Activated effector memory CD4-positive, alpha-beta T cell treated with anti-CD3 and anti-CD28 coated beads, Interleukin-2, amount 50 U/mL, for 16 hours (primary cell): Measurements from ENCODE around the gene ZNF692.

Experiments
- DNase-seq: peaks from one replicate; pipeline ENCODE4 v3.0.0-alpha.2; 2020

ZNF692 gene

DNA sequence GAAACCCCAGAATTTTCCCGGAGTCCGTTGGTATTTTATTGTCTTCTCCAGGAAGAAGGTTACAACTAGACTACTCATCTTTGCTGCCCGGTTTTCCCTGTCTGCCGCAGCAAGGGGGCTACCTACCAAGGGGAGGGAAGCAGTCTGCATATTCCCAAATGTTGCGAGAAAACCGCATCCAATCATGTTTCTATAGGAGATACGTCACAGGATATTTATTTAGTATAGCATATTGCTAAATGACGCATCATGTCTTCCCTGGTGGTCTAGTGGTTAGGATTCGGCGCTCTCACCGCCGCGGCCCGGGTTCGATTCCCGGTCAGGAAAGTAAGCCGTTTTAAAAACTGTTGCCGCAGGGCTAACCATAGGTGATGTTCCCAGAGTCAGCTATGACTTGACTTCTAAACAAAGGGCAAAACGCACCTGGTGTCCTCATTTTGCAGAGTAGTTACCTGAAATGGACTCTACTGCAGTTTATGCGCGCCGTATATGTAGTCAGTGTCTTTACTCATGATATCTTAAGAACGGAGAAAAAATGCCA, 15.2 kb upstream of the ZNF692 start:
- peak; percentile 94 for DNase-seq

DNA sequence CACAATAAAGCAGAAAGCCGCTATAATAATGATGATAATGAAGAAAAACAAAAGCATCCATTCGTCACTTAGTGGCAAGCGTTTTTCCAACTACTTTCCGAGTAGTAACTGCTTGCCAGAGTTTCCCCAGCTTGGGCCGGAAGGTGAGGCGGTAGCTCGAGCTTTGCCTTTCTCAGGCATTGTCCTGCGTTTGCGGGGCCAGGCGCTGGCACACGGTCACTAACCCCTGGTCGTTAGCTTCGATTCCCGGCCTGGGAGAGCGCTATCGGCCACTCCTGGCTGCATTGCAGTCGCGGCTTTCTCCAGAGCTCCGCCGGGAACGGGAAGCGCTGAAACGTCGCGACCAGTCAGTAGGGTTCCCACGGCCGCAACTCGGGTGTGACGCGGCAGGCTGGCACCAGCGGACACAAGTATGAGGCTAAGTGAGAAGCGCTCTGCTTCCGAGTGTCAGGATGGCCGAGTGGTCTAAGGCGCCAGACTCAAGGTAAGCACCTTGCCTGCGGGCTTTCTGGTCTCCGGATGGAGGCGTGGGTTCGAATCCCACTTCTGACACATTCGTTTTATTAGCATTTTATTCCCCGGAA, 14.6 kb upstream of the ZNF692 start:
- DNase-seq = peak; percentile 96

DNA sequence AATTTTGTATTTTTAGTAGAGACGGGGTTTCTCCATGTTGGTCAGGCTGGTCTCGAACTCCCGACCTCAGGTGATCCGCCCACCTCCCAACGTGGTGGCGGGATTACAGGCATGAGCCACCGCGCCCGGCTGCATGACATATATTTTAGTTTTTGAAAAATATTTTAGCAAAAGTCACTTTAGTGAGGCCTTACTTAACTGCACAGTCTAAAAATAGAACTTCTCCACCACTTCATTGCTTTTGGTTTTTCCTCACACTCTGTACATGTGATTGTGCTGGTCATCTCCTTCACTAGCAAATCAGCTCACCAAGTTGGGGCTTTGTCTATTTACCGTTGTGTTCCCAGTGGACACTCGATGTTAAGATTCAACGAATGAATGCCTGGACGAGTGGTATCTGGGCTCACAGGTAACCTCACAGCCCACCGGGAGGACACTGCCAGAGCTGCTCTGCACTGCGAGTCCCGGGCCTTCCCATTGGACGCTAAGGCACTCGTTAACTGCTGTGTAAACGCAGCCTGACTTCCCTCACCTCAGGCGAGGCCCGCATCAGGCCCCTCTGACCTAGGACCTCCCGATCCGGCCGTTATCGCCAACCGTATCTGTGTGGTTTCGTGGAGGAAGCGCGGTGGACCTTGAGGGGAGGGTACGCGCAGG, 14.0 kb upstream of the ZNF692 start:
- DNase-seq = peak; percentile 80

DNA sequence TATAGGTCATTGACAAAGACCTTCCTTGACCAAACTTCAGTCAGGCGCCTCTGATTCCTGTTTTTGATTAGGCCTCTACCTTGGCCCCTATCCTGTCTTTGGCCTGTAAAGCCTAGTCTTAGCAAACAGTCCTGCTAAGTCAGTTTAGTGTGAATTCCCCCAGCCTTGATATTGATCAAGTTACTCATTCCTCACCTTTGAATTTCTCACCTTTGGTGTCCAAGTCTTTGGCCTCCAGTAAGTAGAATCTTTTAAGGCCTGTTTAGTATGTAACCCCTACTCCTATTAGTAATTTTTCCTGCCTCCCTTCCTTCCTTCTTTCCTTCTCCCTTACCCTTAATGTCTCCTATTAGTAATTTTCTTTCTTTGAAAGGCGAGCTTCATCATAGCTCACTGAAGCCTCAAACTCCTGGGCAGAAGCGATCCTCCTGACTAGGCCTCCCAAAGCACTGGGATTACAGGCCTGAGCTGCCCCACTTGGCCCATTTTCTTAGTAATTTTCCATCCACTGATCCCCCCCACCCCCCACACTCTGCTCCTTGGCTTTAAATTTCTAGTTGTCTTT, 13.0 kb upstream of the ZNF692 start:
- no peak for DNase-seq

DNA sequence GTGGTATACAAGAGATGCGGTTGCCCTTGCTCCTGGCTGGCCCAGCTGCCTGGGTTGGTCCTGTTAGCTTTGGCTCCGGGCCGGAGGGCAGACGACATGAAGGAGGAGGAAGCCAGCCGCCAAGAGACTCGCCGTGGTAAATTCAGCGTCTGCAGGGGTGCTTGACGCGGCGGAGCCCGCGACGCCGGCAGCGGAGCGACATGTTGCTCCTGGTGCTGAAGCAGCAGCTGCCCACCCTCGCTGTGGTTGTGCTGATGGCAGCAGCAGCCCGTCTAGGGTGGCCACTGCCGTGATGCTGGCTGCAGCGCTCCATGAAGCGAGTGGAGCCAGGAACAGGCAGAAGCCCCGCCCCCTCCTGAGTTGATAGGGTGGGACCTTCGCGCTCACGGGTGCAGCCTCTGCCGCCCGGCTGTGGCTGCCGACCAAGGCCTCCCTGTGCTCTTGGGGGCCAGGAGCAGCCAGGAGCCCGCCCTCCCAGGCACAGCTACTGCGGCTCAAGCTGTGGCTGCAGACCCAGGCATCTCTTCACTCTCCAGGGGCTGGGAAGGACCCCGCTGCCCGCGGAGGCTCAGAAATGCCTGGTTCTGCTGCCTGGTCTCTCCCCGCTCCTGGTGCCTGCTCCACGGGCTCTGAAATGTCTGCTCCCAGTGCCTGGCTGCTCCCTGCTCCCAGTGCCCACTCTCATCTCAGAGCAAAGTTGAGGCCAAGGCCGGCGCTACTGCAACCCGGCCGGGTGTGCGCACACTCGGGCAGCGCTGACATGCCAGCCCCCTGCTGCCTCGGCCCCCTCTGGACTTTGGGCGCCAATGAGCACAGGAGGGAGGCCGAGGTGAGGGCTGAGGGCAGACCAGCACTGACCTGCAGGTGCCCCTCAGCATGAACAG, 4.4 kb upstream of the ZNF692 start:
- DNase-seq = peak; percentile 92

DNA sequence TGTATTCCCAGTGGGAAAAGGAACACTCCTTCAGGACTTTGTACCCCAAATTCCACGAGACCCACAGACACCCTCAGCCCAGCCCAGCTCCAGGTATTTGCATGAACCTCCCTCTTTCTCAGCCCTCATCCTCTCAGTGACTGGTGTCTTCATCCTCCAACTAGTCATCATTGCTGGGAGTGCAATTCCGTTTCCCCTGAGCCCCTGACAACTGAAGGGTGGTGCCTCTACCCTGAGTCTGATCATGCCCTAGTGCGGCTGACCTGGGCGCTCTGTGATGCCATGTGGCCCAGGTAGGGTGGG, 3.8 kb upstream of the ZNF692 start:
- DNase-seq = no peak

DNA sequence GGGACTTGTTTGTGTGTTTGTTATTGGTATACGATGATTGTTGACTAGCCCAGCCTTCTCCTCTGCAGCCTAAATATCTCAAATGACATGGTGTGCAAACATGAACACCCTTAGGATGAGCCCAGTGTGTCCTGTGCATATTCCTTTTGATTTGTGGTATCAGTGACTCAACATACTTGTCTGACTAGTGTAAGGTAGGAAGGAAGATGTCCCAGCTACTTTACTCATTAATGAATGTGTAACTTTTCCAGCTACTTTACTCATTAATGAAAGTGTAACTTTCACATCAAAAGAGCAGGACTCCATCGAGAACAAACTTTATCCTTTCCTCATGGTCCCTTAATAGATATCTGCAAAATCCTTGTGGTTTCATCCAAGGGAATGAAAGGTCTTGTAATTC, 2.7 kb upstream of the ZNF692 start:
- no peak for DNase-seq

DNA sequence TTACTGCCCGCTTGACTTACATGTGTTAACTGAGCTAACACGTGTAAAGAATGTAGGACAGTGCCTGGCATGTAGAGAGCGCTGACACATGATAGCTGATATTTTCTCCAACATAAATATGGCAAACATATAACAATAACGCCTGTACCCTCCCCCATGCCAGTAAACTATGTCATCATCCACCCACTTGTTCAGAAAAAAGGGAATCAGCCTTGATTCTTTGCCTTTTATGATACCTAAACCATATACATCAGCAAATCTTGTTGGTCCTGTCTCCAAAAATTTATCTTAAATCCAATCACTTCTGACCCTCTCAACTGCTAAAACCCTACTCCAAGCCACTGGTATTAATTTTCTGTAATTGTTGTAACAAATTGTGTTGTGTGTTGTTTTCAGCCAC, 1.1 kb upstream of the ZNF692 start:
- DNase-seq = no peak

DNA sequence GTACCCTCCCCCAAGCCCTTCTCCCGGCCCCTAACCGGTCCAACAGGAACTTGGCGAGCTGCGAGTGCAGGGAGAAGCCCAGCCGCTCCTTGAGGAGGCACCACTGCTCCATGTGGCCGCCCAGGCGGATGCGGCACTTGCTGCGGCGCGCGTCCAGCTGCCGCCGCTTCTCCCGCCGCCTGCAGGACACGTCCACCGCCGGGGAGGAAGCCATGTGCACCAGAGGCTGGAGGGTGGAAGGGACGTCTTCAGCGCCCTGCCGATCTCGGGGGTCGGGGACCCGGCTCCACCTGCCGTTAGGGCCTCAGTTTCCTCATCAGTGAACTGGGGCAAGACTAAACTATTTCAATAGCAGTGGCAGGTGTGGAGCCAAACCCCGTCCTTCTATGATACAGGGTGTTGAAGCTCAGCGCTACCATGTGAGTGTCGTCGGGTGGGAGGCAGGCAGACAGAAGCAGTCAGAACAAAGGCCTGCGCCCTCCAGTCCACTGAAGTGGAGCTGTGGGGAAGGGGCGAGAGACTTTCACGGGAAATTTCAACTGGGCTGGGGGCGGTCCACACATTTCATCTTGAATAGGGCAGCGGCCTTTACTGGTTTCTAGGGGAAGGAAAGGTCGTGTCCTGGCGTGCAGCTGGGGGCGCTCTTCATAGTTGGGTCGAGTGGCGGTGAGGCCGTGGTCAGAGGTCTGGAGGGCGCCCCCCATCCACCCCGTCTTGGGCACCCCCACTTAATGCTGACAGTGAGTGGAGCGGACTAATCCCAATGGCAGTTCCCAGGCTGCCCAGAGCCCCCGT, 592 bp downstream of the ZNF692 start:
- DNase-seq = peak; percentile 75

DNA sequence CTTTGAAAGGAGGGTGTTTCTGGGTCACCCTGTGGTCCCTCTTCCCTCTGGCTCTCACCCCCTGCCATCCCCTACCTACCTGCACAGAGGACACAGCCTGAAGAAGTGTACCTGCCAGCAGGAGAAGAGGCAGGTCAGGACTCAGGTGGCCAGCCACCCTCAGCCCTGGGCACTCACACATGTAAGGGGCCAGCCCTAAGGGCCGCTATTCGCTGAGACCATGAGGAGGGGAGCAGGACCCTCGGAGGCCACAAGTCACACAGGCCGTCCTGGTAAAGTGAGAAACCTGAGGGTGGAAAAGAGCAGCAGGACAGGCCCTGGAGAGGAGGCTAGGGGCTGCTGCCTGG, 1.2 kb downstream of the ZNF692 start:
- no peak for DNase-seq

DNA sequence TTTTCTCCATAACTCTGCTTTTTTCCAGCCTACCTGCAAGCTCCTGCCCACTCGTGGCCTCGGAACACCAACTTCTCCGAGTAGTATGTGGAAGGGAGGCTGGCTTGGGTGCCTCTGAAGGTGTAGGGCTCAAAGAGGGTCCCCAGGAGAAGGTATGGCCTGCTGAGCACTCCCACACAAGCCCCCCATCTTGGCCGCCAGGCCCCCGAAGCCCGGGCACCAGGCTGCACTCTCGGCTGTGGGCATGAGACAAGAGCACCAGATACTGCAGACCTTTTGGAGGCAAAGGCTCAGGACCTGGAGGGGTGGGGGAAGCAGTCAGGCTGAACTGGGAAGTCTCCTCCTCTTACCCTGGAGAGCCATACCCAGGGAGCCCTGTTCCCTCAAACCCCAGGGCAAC, 1.7 kb downstream of the ZNF692 start:
- DNase-seq = no peak

DNA sequence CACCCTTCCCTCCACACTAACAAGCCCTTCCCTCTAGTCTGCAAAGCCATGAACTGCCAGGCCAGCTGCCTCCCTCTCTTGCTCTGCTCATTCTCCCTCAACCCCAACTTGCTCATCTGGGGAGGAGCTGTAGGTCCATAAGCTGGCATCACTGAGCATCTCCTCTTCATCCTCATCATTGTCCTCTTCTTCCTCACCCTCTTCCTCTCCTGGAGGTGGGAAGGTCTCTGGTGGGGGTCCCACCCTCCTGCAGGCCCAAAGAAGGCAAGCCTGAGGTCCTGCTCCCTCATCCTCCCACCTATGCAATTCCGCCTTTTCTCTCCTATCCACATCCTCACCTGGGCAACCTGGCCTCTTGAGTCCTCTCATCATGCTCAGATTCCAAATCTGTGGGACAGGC, 2.7 kb downstream of the ZNF692 start:
- no peak for DNase-seq

DNA sequence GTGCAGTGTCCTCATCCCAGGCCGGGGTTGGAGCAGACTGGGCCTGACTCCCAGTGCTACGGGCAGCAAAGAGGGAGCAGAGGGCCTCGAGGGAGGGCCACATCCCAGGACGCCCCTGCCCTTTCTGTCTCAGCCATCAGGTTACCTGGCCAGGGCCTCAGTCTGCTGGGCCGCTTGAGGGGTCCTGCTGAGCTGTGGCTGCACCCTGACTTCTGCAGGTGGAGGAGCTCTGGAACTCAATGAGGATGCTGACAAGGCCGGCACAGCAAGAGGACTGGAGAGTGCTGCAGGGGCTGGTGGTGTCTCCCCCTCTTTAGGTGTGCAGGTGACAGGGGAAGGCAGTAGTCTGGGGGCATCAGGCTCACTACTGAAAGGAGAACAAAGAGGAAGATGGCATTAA, 3.3 kb downstream of the ZNF692 start:
- DNase-seq = no peak

DNA sequence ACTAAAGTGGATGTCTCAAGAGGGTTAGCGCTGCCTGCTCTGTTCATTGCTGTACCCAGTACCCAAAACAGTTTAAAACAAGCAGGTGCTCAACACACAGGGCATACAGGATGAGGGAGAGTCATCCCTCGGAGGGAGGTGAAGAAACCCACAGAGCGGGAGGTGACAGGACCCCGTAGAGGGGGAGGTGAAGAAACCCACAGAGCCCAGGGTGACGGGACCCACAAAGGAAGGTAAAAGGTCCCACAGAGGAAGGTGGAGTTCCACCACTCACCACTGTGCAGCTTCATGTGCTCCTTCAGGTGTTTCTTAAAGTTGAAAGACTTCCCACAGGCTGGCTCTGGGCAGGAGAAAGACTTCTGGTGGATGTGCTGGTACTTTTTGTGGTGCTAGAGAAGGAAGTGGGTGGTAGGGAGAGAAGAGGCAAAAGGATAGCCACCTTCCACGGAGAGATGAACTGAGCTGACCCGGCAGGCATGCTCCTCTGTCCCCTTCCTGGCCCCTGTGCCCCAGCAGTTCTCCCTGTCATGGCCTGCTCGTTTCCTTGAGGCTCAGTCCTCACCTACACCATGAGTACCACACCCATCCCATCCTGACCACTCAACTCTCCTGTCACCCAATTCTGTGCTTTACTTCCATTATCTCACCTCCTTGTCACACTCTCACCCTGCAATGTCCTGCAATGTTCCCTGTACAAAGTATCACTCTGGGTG, 5.1 kb downstream of the ZNF692 start:
- no peak for DNase-seq

DNA sequence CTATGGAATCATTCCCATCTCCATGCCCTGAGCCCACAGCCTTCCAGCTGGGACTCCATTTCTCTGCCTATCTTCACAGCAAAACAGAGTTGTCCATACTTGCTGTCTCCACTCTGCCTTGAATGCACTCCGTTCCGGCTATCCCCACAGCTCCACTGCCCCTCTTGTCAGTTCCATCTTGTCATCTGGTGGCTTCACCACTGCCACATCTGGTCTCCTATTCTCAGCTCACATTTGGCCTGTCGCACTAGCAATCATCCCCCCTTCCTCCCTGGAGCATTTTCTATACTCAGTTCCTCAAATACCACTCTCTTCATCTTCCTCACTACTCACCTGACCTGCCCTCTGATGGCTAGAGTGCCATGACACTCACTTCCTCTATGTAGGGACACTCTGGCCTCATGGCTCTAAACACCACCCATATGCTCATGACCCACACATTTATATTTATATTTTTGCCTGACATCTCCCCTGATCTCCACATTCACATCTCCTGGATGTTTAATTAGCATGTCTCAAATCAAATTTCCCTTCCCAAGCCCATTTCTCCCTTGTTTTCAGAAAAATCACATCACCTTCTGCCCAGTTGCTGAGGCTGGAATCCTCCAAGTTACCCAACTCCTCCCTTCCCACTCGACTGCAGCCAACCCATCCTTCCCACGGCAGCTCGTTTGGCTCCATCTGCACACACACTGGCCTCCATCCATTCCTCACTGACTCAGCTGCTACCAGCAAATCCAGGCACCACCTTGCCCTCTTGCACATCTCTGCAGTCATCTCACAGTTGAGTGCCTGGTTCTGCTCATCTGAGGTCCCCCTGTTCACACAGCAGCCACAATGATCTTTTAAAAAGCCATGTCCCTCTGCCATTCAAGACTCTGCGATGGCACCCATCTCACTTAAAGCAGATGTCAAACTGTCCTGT, 6.1 kb downstream of the ZNF692 start:
- no peak for DNase-seq

DNA sequence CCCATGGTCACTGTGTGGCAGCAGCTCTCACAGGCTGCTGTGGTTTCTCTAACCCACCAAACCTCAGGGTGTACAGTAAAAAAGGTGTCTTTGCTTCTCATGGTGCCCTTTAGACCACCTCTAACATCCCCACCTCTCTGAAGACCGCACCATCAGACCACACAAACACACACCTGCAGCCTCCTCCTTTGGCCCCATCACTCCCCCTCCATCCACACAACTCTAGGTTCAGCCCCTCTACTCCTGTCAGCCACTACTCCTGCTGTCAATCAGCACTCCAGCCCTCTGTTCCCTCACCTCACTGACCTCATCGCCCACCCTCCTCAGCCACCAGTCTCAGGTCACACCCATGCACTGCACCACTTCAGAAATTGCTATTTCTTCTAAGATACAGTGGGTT, 7.5 kb downstream of the ZNF692 start:
- DNase-seq = no peak

DNA sequence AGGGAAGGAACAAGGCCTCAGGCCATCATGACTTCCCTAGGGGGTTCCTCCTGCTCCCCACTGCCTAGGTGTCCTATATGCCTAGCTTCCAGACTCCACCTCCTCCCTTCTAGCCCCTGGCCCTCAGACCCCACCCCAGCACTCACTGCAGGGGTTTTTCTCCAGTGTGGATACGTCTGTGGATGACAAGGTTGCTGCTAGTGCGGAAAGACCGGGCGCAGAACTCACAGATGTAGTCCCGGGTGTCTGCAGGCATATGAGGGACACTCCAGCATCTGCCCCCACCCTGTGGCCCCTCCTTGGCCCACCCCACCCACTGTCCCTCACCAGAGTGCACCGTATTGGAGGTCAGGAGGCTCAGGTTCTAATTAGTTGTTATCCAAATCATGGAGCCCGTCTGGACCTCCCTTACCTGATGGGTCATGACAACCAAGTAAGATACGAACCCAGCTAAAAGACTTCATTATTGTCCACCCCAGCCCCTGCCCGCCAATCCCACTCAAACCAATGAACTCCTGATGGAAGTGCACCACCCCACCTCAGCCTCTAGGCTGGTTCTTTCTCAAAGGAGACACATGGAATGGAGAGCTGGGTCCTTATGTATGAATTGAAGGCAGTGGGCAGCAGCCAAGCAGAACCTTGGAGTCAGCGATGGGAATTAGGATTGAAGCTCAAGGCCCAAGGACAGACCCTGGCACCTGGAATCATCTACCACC, 8.2 kb downstream of the ZNF692 start:
- DNase-seq = no peak

DNA sequence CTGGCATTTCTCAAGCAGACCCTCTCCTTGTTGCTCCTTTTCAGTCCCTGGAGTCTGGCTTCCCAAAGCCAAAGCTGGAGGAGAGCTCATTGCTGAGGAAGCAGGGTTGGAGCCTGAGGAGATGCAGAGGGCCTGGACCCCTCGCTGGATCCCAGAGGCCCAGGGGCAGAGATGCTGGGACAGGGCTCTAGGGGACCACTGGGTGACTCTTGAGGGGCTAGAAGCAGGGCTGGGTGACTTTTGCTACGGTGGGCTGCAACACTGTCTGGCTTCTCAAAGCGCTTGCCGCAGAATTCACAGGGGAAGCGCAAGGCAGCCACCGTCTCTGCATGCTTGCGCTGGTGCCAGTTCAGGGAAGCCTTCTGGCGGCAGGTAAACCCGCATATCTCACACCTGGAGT, 8.8 kb downstream of the ZNF692 start:
- DNase-seq = no peak

DNA sequence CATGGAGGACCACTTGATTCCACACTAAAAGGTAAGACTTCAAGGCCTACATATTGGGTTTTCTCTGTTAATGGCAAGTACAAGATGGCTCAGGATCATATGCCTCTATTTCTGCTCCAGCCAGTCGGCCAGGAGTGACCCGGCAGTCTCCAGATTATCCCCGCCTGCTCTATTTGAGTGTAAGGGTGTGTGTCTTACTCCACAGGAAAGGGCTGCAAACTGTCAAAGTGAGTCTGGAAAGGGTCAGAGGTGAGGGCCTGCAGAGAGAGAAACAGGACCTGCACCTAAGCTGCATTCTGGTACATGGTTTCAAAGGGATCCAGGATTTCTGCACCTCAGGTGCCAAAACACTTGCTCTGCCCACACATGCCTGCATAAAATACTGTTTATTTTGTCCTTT, 9.2 kb downstream of the ZNF692 start:
- no peak for DNase-seq

DNA sequence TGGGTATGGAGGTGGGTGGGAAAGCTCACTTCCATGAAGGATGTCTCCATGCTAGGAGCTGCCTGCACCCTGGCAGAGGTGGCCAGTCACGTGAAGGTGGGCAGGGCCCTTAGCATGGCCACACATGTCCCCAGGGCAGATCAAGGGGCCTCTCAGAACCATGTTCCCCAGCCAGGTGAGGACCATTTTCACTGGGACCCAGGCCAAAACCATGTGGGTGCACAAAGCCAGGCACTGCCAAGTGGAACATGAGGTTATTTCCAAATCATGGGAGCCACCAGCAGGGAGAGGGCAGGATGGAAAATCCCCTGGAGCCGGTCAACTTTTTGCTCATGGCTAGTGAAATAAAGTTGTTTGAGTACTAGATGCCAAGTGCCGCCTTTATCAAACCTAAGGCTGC, 9.7 kb downstream of the ZNF692 start:
- DNase-seq = no peak

DNA sequence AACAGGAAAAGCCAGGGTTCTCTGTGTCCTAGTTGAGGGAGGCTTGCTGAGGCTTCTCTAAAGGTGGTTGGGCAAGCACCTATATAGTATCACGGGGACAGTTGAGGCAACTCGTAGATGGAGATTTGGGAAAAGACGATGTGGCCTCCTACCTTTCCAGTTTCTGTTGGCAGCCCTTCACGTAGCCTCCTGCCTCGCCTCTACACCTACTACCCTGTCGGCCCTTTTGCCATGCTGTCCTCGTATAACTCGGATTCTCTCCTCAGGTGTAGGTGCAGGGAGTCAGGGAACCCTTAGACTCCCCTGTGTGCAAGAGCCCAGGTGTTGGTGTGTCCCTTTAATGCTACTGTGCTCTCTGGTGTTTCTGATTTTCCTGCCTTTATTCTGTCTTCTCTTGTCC, 10.3 kb downstream of the ZNF692 start:
- no peak for DNase-seq
